Hematopoietic multipotent progenitor cell (in vitro differentiated cells): ENCODE data around the gene NCAM2. TPM values are rescaled to one million over a fixed set of nuclear protein-coding genes. Genes with fewer than 3 reads are reported as not detected.

ENCODE experiments used
- DNase-seq, 3 donors: peaks; one replicate each; pipeline ENCODE4 v3.0.0-alpha.2; 2011 to 2015; ENCODE audit warnings: low read depth in 2 of 3, low spot score in 2 of 3
- total RNA-seq: library from RNA; depleted of rRNA; stranded (reverse); fragments of >200 nt; gene quantifications from one replicate; pipeline ENCODE4 v1.2.3, GENCODE V29; 2012

The NCAM2 gene
- total RNA-seq, 1 donor = under 0.01 TPM

- DNase-seq = no peak
Measured at GRCh38 chr21:21204366-21204996, 206.3 kb downstream of the NCAM2 start.

GRCh38 chr21:21205604-21206003 is 207.4 kb downstream of the NCAM2 start:
- DNase-seq = no peak

GRCh38 chr21:21210552-21210951 is 212.3 kb downstream of the NCAM2 start:
- DNase-seq = no peak

- DNase-seq = no peak
Measured at GRCh38 chr21:21213297-21213696, 215.1 kb downstream of the NCAM2 start.

GRCh38 chr21:21216047-21216446 is 217.8 kb downstream of the NCAM2 start:
- DNase-seq = no peak

- no peak for DNase-seq
Measured at GRCh38 chr21:21226472-21226871, 228.3 kb downstream of the NCAM2 start.

GRCh38 chr21:21230672-21231071 is 232.5 kb downstream of the NCAM2 start:
- peak in 2 of 3 donors; percentile 3 to 32 for DNase-seq

GRCh38 chr21:21231913-21232312 is 233.7 kb downstream of the NCAM2 start:
- no peak for DNase-seq

- peak in 2 of 3 donors; percentile 14 to 54 for DNase-seq
Measured at GRCh38 chr21:21232320-21232719, 234.1 kb downstream of the NCAM2 start.

- DNase-seq = no peak
Measured at GRCh38 chr21:21233051-21233450, 234.8 kb downstream of the NCAM2 start.

- no peak for DNase-seq
Measured at GRCh38 chr21:21236996-21237395, 238.8 kb downstream of the NCAM2 start.

GRCh38 chr21:21238629-21239400 is 240.6 kb downstream of the NCAM2 start:
- DNase-seq = no peak

GRCh38 chr21:21241391-21241790 is 243.2 kb downstream of the NCAM2 start:
- no peak for DNase-seq

GRCh38 chr21:21246007-21246406 is 247.8 kb downstream of the NCAM2 start:
- no peak for DNase-seq

- no peak for DNase-seq
Measured at GRCh38 chr21:21247424-21247823, 249.2 kb downstream of the NCAM2 start.

GRCh38 chr21:21262048-21262447 is 263.8 kb downstream of the NCAM2 start:
- DNase-seq = no peak

- no peak for DNase-seq
Measured at GRCh38 chr21:21268061-21268471, 269.9 kb downstream of the NCAM2 start.

GRCh38 chr21:21268885-21269284 is 270.7 kb downstream of the NCAM2 start:
- no peak for DNase-seq

- no peak for DNase-seq
Measured at GRCh38 chr21:21279193-21279901, 281.1 kb downstream of the NCAM2 start.

- no peak for DNase-seq
Measured at GRCh38 chr21:21283810-21284209, 285.6 kb downstream of the NCAM2 start.

- DNase-seq = peak in 1 of 3 donors; percentile 1
Measured at GRCh38 chr21:21286170-21286798, 288.1 kb downstream of the NCAM2 start.
